Mesenchymal stem cell (in vitro differentiated cells and primary cell): ENCODE measurements around the gene TEX47.
A peak's percentile ranks its signal among the peaks of the same experiment; 100 is the strongest.

ENCODE experiments used
- DNase-seq: peaks from one replicate; pipeline ENCODE4 v3.0.0-alpha.2; 2013
- H2AFZ ChIP-seq: one replicate; pipeline ENCODE4 v1.6.1; 2013; ENCODE audit warnings: low read depth, mild to moderate bottlenecking, control low read depth, inconsistent platforms, low read length, moderate library complexity
- H2AK5ac ChIP-seq: 2 replicates; pipeline ENCODE4 v1.6.1; 2013; ENCODE audit warnings: low read length, moderate library complexity, mild to moderate bottlenecking, inconsistent platforms; ENCODE audit not compliant: severe bottlenecking
- H2BK120ac ChIP-seq: one replicate; pipeline ENCODE4 v1.6.1; 2013; ENCODE audit warnings: low read depth, mild to moderate bottlenecking, inconsistent platforms, low read length, moderate library complexity
- H2BK12ac ChIP-seq, 2 experiments: one replicate each; pipeline ENCODE4 v1.6.1; 2013; ENCODE audit warnings: inconsistent platforms in 2 of 2, low read length in 2 of 2, mild to moderate bottlenecking in 2 of 2, moderate library complexity in 2 of 2, control low read depth in 1 of 2
- H2BK15ac ChIP-seq: one replicate; pipeline ENCODE4 v1.6.1; 2013; ENCODE audit warnings: mild to moderate bottlenecking, low read depth, inconsistent platforms; ENCODE audit not compliant: poor library complexity, severe bottlenecking
- H2BK5ac ChIP-seq: 2 replicates; pipeline ENCODE4 v1.6.1; 2013; ENCODE audit warnings: low read depth, mild to moderate bottlenecking, low read length, control low read depth, inconsistent platforms; ENCODE audit not compliant: poor library complexity, severe bottlenecking
- H3K14ac ChIP-seq, 2 experiments: one replicate each; pipeline ENCODE4 v1.6.1; 2013; ENCODE audit warnings: inconsistent platforms in 2 of 2, low read length in 2 of 2, control low read depth in 1 of 2, mild to moderate bottlenecking in 1 of 2, moderate library complexity in 1 of 2
- H3K18ac ChIP-seq, 2 experiments: one replicate each; pipeline ENCODE4 v1.6.1; 2013; ENCODE audit warnings: inconsistent platforms in 2 of 2, low read length in 2 of 2, control low read depth in 1 of 2, low read depth in 1 of 2, mild to moderate bottlenecking in 1 of 2
- H3K23ac ChIP-seq, 2 experiments: one replicate each; pipeline ENCODE4 v1.6.1; 2013; ENCODE audit warnings: inconsistent platforms in 2 of 2, low read length in 2 of 2, mild to moderate bottlenecking in 2 of 2, moderate library complexity in 2 of 2, control low read depth in 1 of 2
- H3K27ac ChIP-seq: 2 replicates; pipeline ENCODE4 v1.5.1; 2013; ENCODE audit warnings: mild to moderate bottlenecking, moderate library complexity, low read length, control low read depth, inconsistent platforms; ENCODE audit not compliant: poor library complexity, severe bottlenecking
- H3K27me3 ChIP-seq, 2 experiments: 2 replicates each; pipeline versions ENCODE4 v1.6.1 to v1.7.0; 2013; ENCODE audit warnings: low read length in 2 of 2, mild to moderate bottlenecking in 2 of 2, moderate library complexity in 2 of 2, control low read depth in 1 of 2, inconsistent platforms in 1 of 2; ENCODE audit not compliant: control insufficient read depth in 1 of 2, insufficient read depth in 1 of 2
- H3K36me3 ChIP-seq, 2 experiments: 2 replicates each; pipeline versions ENCODE4 v1.6.1 to v1.7.0; 2013; ENCODE audit warnings: low read length in 2 of 2, control low read depth in 1 of 2, inconsistent platforms in 1 of 2, low read depth in 1 of 2, mild to moderate bottlenecking in 1 of 2; ENCODE audit not compliant: insufficient read depth in 2 of 2, control insufficient read depth in 1 of 2
- H3K4ac ChIP-seq, 2 experiments: one replicate each; pipeline ENCODE4 v1.6.1; 2013; ENCODE audit warnings: inconsistent platforms in 2 of 2, low read length in 2 of 2, mild to moderate bottlenecking in 2 of 2, moderate library complexity in 2 of 2, control low read depth in 1 of 2, low read depth in 1 of 2
- H3K4me1 ChIP-seq: 2 replicates; pipeline ENCODE4 v1.6.1; 2013; ENCODE audit warnings: low read depth, low read length, control low read depth; ENCODE audit not compliant: control insufficient read depth, insufficient read depth
- H3K4me2 ChIP-seq: 2 replicates; pipeline ENCODE4 v1.6.1; 2013; ENCODE audit warnings: low read length, mild to moderate bottlenecking, inconsistent platforms; ENCODE audit not compliant: poor library complexity, severe bottlenecking
- H3K4me3 ChIP-seq, 2 experiments: 2 replicates each; pipeline versions ENCODE4 v1.5.1 to v1.7.0; 2013; ENCODE audit warnings: low read length in 2 of 2, mild to moderate bottlenecking in 2 of 2, control low read depth in 1 of 2, low read depth in 1 of 2; ENCODE audit not compliant: insufficient read depth in 1 of 2
- H3K79me1 ChIP-seq: replicated peaks from 2 replicates; pipeline ENCODE4 v1.6.1; 2013; ENCODE audit warnings: mild to moderate bottlenecking, control low read depth, low read length, inconsistent platforms; ENCODE audit not compliant: poor library complexity, severe bottlenecking
- H3K9ac ChIP-seq: 2 replicates; pipeline ENCODE4 v1.7.0; 2013; ENCODE audit warnings: mild to moderate bottlenecking, low read length, moderate library complexity
- H3K9me3 ChIP-seq: 2 replicates; pipeline ENCODE4 v1.7.0; 2013; ENCODE audit warnings: mild to moderate bottlenecking, low read length; ENCODE audit not compliant: control insufficient read depth
- H4K8ac ChIP-seq: one replicate; pipeline ENCODE4 v1.6.1; 2013; ENCODE audit warnings: inconsistent platforms, mild to moderate bottlenecking, low read length, moderate library complexity
- H4K91ac ChIP-seq: one replicate; pipeline ENCODE4 v1.6.1; 2013; ENCODE audit warnings: mild to moderate bottlenecking, low read length, inconsistent platforms
- WGBS: methylation state at CpG from one replicate; pipeline ENCODE4 v1.1.7; 2013; ENCODE audit warnings: mixed read lengths; 5-methylcytosine and 5-hydroxymethylcytosine counted together

Gene TEX47

DNA sequence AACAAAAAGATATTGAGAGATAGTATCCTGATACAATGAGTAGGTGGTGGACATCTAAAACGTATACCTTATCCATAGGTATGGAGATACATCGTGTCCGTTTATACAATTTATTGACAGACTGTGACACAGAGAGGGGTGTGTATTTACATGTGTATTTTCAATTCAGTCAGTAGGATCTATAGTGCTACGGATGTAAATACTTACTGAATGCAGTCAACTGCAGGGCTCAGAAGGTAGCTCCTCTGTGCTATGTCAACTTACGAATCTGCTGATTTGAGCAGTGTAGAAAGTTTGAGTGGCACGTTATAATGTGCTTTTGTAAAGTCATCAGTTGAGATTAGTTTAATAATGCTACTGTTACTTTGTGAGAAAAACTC lies 35.4 kb downstream of the TEX47 start:
- no peak overlapping the region for H4K91ac ChIP-seq
- H2AK5ac ChIP-seq: no peak overlapping the region
- WGBS: 59% methylated on average over 6 of the region's 6 CpGs
- H3K9me3 ChIP-seq: no peaks in the 10 kb centered on the region
- peaks cover 12% of the 10 kb centered on the region for H3K4me1 ChIP-seq
- no peak overlapping the region for H2BK15ac ChIP-seq
- H3K18ac ChIP-seq: no peak overlapping the region
- no peak overlapping the region for H3K14ac ChIP-seq
- DNase-seq: no peak
- H3K9ac ChIP-seq: no peak overlapping the region
- H3K27me3 ChIP-seq: peaks cover 31 to 61% of the 10 kb centered on the region in 2 experiments
- no peaks in the 10 kb centered on the region for H3K79me1 ChIP-seq
- no peak overlapping the region for H2BK5ac ChIP-seq
- H3K4me3 ChIP-seq: peak overlapping the region in 1 of 2 experiments; percentile 67
- no peak overlapping the region for H3K4ac ChIP-seq
- H3K27ac ChIP-seq: no peak overlapping the region
- no peak overlapping the region for H4K8ac ChIP-seq
- no peak overlapping the region for H2BK12ac ChIP-seq
- H3K4me2 ChIP-seq: no peak overlapping the region
- H3K23ac ChIP-seq: no peak overlapping the region
- H2AFZ ChIP-seq: no peak overlapping the region
- H2BK120ac ChIP-seq: no peak overlapping the region
- no peaks in the 10 kb centered on the region for H3K36me3 ChIP-seq

DNA sequence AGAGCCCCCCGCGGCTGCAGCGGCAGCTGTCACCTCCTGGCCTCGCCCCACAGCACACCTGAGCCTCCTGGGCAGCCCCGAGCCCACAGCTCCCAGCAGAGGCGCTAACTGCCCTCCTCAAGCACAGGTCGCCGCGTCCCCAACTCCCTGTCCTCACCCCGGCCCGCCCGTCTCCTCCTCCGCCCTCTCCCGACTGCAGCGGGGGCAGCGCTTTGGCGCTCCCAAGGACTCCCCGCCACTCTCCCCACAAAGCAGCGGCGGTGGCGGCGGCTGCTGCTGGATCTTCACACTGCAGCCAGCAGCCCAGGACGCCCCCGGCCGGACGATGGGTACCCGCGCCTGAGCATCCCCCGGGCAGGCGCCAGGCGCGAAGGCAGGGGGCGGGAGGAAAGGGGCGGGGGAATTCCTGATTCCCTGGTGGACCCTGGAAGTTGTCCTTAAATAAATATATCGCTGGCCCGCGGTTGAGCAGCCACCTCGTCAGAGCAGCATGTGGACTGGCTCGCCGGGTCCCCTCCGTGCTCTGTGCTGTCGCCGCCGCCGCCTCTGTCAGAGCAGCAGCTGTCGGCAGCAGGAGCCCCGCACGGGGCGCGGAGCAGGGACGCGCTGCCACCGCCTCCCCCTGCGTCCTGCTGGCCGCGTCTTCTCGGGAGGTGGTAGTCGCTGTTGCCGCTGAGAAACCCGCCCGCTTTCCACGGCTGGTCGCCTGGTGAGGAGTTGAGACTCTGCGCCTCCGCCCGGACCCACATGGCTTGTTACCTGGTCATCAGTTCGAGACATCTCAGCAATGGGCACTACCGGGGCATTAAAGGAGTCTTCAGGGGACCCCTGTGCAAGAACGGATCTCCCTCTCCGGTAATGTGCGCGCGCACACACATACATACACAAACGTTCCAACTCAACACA lies 36.1 kb downstream of the TEX47 start, which contains the start of gene ZNF804B:
ZNF804B (plus strand) TSS at position 471 of the 906 bp plus-strand sequence; CDS start at position 748, 277 bp downstream.
- H3K9ac ChIP-seq: no peak within 1 kb of the TSS
- no peaks in the 10 kb centered on the region for H3K79me1 ChIP-seq
- no peak within 1 kb of the TSS for H2BK120ac ChIP-seq
- no peak within 1 kb of the TSS for H3K14ac ChIP-seq
- H2BK5ac ChIP-seq: no peak within 1 kb of the TSS
- H3K4ac ChIP-seq: no peak within 1 kb of the TSS
- no peak within 1 kb of the TSS for H2BK15ac ChIP-seq
- no peak within 1 kb of the TSS for H2BK12ac ChIP-seq
- peaks cover 12% of the 10 kb centered on the region for H3K4me1 ChIP-seq
- H3K27ac ChIP-seq: no peak within 1 kb of the TSS
- H4K91ac ChIP-seq: no peak within 1 kb of the TSS
- no peak within 1 kb of the TSS for H4K8ac ChIP-seq
- no peak within 1 kb of the TSS for H3K23ac ChIP-seq
- no peaks in the 10 kb centered on the region for H3K36me3 ChIP-seq
- H3K27me3 ChIP-seq: peaks cover 31 to 63% of the 10 kb centered on the region in 2 experiments
- peak within 1 kb of the TSS; percentile 12 for H3K4me2 ChIP-seq
- no peak within 1 kb of the TSS for H2AFZ ChIP-seq
- no peak within 1 kb of the TSS for H2AK5ac ChIP-seq
- no peak for DNase-seq
- peak within 1 kb of the TSS; percentile 39 to 67 for H3K4me3 ChIP-seq
- WGBS: under 1% methylated on average over 50 of the region's 74 CpGs
- no peaks in the 10 kb centered on the region for H3K9me3 ChIP-seq
- H3K18ac ChIP-seq: no peak within 1 kb of the TSS

DNA sequence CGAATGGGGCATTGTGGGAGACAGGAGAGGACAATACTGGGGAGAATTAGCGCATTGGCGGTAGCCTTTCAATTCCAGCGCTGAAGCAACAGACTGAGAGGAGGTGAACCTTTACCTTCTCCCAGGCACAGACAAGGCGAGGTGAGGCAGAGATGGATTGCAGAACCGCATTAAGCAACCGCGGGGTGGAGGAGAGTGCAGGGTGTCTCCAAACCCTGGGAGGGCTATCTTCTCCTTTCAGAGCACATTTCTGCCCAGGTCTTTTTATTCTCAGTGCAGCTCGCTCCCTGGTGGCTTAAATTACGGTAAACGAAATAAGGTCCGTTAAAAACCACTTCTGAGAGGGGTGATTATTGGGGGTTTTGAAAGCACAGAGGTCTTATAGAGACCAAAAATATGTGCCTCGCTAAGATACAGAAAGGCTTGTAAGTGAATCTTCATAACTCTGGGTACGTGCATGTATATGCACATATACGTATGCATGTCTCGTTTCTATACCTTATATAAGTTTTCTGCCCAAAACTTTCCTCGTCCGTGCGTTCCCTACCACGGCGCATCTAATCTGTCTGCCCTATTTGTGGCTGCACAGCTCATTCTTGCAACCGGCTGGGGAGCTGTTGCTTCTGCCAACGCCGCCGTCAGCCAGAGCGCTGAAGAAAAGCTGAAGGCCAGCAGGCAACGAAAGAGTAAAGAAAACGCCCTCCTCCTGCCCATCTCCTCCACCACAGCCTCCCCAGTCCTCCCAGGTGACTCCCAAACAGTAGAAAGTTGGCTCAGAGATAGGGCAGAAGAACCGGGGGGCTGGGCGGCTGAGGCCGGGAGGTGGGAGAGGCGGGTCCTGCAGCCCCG lies 36.9 kb downstream of the TEX47 start:
- Histone ChIP-seq H3K9me3 (no peaks in the 10 kb centered on the region), H3K4me1 (peaks cover 12% of the 10 kb centered on the region), H2AK5ac (no peak overlapping the region), H3K14ac (no peak overlapping the region), H3K4ac (no peak overlapping the region), H4K91ac (no peak overlapping the region), H4K8ac (no peak overlapping the region), H2BK15ac (no peak overlapping the region), H2BK120ac (no peak overlapping the region), H2BK5ac (no peak overlapping the region), H2BK12ac (no peak overlapping the region), H3K4me2 (peak overlapping the region; percentile 12), H3K9ac (no peak overlapping the region), H3K4me3 (peak overlapping the region; percentile 39 to 67), H3K79me1 (no peaks in the 10 kb centered on the region), H2AFZ (no peak overlapping the region), H3K23ac (no peak overlapping the region), H3K27me3 (peaks cover 31 to 63% of the 10 kb centered on the region in 2 experiments), H3K36me3 (no peaks in the 10 kb centered on the region), H3K27ac (no peak overlapping the region), H3K18ac (no peak overlapping the region)
- WGBS: 4% methylated on average over 30 of the region's 33 CpGs
- DNase-seq: no peak

DNA sequence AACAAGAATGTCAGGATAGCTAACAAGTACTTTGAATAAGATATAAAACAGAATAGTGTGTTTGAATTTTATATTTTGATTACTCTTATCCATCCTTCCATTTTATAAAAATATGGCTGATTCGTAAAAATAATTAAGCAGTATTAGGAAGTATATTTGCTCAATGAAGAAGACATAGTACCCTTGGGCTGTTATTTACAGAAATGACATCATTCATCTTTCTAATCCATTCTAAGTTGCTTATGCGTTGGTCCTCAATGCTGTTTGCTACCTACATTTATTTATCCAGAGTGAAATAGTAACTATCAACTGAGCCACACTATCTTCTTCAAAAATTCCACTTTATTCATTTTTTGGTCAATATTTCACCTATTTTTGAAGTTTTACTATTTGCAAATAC lies 38.2 kb downstream of the TEX47 start:
- H2BK12ac ChIP-seq: no peak overlapping the region
- no peaks in the 10 kb centered on the region for H3K9me3 ChIP-seq
- H3K4me1 ChIP-seq: peaks cover 12% of the 10 kb centered on the region
- no peak overlapping the region for H3K4ac ChIP-seq
- no peak overlapping the region for H3K9ac ChIP-seq
- no peak overlapping the region for H2BK120ac ChIP-seq
- no peaks in the 10 kb centered on the region for H3K79me1 ChIP-seq
- 79% methylated on average over 1 of the region's 2 CpGs for WGBS
- no peak overlapping the region for H2BK5ac ChIP-seq
- H2AFZ ChIP-seq: no peak overlapping the region
- no peak for DNase-seq
- no peak overlapping the region for H4K91ac ChIP-seq
- no peak overlapping the region for H2AK5ac ChIP-seq
- H3K18ac ChIP-seq: no peak overlapping the region
- no peak overlapping the region for H3K23ac ChIP-seq
- H2BK15ac ChIP-seq: no peak overlapping the region
- no peak overlapping the region for H3K4me2 ChIP-seq
- no peak overlapping the region for H3K4me3 ChIP-seq
- H4K8ac ChIP-seq: no peak overlapping the region
- no peak overlapping the region for H3K27ac ChIP-seq
- no peaks in the 10 kb centered on the region for H3K36me3 ChIP-seq
- peaks cover 31 to 59% of the 10 kb centered on the region in 2 experiments for H3K27me3 ChIP-seq
- H3K14ac ChIP-seq: no peak overlapping the region
